Measurements from ENCODE around the gene PTH2R. TPM values are rescaled to one million over a fixed set of nuclear protein-coding genes. Genes with fewer than 3 reads are reported as not detected.

Gene PTH2R
- total RNA-seq = 1 to 10 TPM in 2 of 3 donors, under 1 TPM in 1; 0.64 to 3.3 (median 1.2) TPM

GRCh38 chr2:208406474-208407451 lies at the start of gene PTH2R:
Gene PTH2R (plus strand): TSS chr2:208406792. CDS start chr2:208407044, 252 bp downstream.
- Histone ChIP-seq H3K27me3 (peaks cover 0 to 16% of the 10 kb centered on the region in 2 donors), H3K4me1 (no peaks in the 10 kb centered on the region), H3K27ac (no peak within 1 kb of the TSS), H3K9me3 (no peaks in the 10 kb centered on the region), H3K4me3 (peak within 1 kb of the TSS; percentile 16 to 58 (median 43)), H3K36me3 (no peaks in the 10 kb centered on the region)
- TF ChIP-seq CTCF (IDR thresholded peaks at IDR 0.05) = no peak
- TF ChIP-seq POLR2AphosphoS5 (IDR thresholded peaks at IDR 0.05) = no peak
- TF ChIP-seq POLR2A (IDR thresholded peaks at IDR 0.05) = no peak
- DNase-seq (ENCODE audit: low spot score in 2 of 2) = no peak
- intact Hi-C loops (cut with DNase I; ENCODE audit: low total_unique reads) = no loop called here

- H3K27ac ChIP-seq = no peak overlapping the region
Measured at GRCh38 chr2:208356846-208357574, 49.6 kb upstream of the PTH2R start.

GRCh38 chr2:208358758-208359631 lies 47.6 kb upstream of the PTH2R start:
- intact Hi-C loops (cut with DNase I; ENCODE audit: low total_unique reads) = no loop called here
- H3K36me3 ChIP-seq = peaks cover 3% of the 10 kb centered on the region
- no peak for TF ChIP-seq POLR2A (IDR thresholded peaks at IDR 0.05)
- no peak for TF ChIP-seq POLR2AphosphoS5 (IDR thresholded peaks at IDR 0.05)
- no peak for TF ChIP-seq CTCF (IDR thresholded peaks at IDR 0.05)
- H3K27ac ChIP-seq = peak overlapping the region in 1 of 2 donors; percentile 36
- H3K9me3 ChIP-seq = no peaks in the 10 kb centered on the region
- no peaks in the 10 kb centered on the region for H3K27me3 ChIP-seq
- DNase-seq (ENCODE audit: low spot score in 2 of 2) = no peak
- H3K4me1 ChIP-seq = no peaks in the 10 kb centered on the region
- peak overlapping the region; percentile 19 to 63 (median 45) for H3K4me3 ChIP-seq

More at GRCh38 chr2:208356846-208357574, 49.6 kb upstream of the PTH2R start:
- intact Hi-C loops (cut with DNase I; ENCODE audit: low total_unique reads) = no loop called here
- no peaks in the 10 kb centered on the region for H3K4me1 ChIP-seq
- TF ChIP-seq POLR2AphosphoS5 (IDR thresholded peaks at IDR 0.05) (no peak), CTCF (IDR thresholded peaks at IDR 0.05) (no peak), POLR2A (IDR thresholded peaks at IDR 0.05) (no peak)
- no peak for DNase-seq (ENCODE audit: low spot score in 2 of 2)
- H3K36me3 ChIP-seq = peaks cover 3% of the 10 kb centered on the region
- H3K27me3 ChIP-seq = no peaks in the 10 kb centered on the region
- H3K4me3 ChIP-seq = no peak overlapping the region
- no peaks in the 10 kb centered on the region for H3K9me3 ChIP-seq

- Histone ChIP-seq H3K4me3 (peak overlapping the region; percentile 19 to 63 (median 45)), H3K9me3 (no peaks in the 10 kb centered on the region), H3K36me3 (peaks cover under 1% of the 10 kb centered on the region), H3K27ac (peak overlapping the region in 1 of 2 donors; percentile 36), H3K27me3 (no peaks in the 10 kb centered on the region), H3K4me1 (no peaks in the 10 kb centered on the region)
- TF ChIP-seq CTCF (IDR thresholded peaks at IDR 0.05) = no peak
- no peak for TF ChIP-seq POLR2A (IDR thresholded peaks at IDR 0.05)
- no peak for TF ChIP-seq POLR2AphosphoS5 (IDR thresholded peaks at IDR 0.05)
- DNase-seq (ENCODE audit: low spot score in 2 of 2) = no peak
- intact Hi-C loops (cut with DNase I; ENCODE audit: low total_unique reads) = no loop called here
Measured at GRCh38 chr2:208359632-208359986, 47.0 kb upstream of the PTH2R start.

Measured in breast epithelium (tissue), 4 donors.